ENCODE results near the gene MAML2.

Gene MAML2

DNA sequence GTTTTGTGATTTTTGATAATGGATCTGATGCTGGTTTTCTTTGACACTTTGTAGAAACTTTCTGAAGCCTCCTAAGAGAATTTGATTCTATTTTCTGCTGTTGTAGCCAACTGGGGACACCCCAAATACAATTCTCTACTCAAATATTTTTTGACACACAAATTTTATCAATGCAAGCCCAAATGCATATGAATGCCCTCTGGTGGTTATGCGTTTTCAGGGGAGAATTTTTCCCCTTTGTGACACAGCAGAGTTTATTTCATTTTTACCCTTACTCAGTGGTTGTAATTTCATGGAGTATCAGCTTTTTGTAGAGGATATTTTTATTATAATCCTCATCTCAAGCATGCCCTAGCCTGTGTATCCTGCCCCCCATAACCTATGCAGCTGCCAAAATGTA is 374.4 kb downstream of the MAML2 start:
- in situ Hi-C loops (cut with MboI; ENCODE audit: low pct_unique_long_range_greater_than_20kb, low sequenced_read_pairs, unreplicated experiment) = no loop called here
- TF ChIP-seq CTCF (IDR thresholded peaks at IDR 0.05; ENCODE audit: extremely low read depth, insufficient read depth, missing control alignments) = peak; percentile 21
- DNase-seq (ENCODE audit: low spot score) = no peak

GRCh38 chr11:95964281-95964680 is 378.7 kb downstream of the MAML2 start:
- TF ChIP-seq CTCF (IDR thresholded peaks at IDR 0.05; ENCODE audit: extremely low read depth, insufficient read depth, missing control alignments) = no peak
- in situ Hi-C loops (cut with MboI; ENCODE audit: low pct_unique_long_range_greater_than_20kb, low sequenced_read_pairs, unreplicated experiment) = no loop called here
- DNase-seq (ENCODE audit: low spot score) = no peak

GRCh38 chr11:95961758-95962157 is 381.2 kb downstream of the MAML2 start:
- no peak for TF ChIP-seq CTCF (IDR thresholded peaks at IDR 0.05; ENCODE audit: extremely low read depth, insufficient read depth, missing control alignments)
- in situ Hi-C loops (cut with MboI; ENCODE audit: low pct_unique_long_range_greater_than_20kb, low sequenced_read_pairs, unreplicated experiment) = no loop called here
- no peak for DNase-seq (ENCODE audit: low spot score)

DNA sequence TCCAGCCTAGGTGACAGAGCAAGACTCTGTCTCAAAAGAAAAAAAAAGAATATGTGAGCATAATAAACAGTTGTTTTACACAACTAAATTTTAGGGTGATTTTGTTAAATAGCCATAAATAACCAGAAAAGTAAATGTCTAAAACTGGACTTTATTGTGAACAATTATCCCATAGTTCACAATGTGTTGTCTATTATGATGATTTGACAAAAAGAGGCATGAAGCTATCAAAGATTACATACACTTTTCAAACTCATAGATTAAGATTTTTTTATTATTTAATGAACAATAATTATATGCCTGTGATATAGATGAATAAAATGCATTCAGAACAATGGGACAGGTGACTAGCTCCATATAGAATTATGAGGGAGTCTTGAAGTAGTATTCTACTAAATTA is 392.1 kb downstream of the MAML2 start:
- in situ Hi-C loops (cut with MboI; ENCODE audit: low pct_unique_long_range_greater_than_20kb, low sequenced_read_pairs, unreplicated experiment) = no loop called here
- DNase-seq (ENCODE audit: low spot score) = no peak
- no peak for TF ChIP-seq CTCF (IDR thresholded peaks at IDR 0.05; ENCODE audit: extremely low read depth, insufficient read depth, missing control alignments)

- DNase-seq (ENCODE audit: low spot score) = no peak
- in situ Hi-C loops (cut with MboI; ENCODE audit: low pct_unique_long_range_greater_than_20kb, low sequenced_read_pairs, unreplicated experiment) = no loop called here
- no peak for TF ChIP-seq CTCF (IDR thresholded peaks at IDR 0.05; ENCODE audit: extremely low read depth, insufficient read depth, missing control alignments)
Observed at GRCh38 chr11:95948637-95949036, 394.4 kb downstream of the MAML2 start.

GRCh38 chr11:95944623-95945022 is 398.4 kb downstream of the MAML2 start:
- TF ChIP-seq CTCF (IDR thresholded peaks at IDR 0.05; ENCODE audit: extremely low read depth, insufficient read depth, missing control alignments) = no peak
- DNase-seq (ENCODE audit: low spot score) = no peak

DNA sequence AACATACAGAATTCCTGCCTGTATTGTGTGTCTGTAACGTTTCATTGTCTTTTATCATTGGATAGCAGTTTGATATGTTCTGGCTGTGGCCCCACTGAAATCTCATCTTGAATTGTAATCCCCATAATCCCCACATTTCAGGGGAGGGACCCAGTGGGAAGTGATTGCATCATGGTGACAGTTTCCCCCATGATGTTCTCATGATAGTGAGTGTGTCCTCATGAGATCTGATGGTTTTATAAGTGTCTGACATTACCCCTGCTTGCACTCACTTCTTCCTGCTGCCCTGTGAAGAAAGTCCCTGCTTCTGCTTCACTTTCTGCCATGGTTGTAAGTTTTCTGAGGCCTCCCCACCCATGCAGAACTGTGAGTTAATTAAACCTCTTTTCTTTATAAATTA is 399.4 kb downstream of the MAML2 start:
- in situ Hi-C loops (cut with MboI; ENCODE audit: low pct_unique_long_range_greater_than_20kb, low sequenced_read_pairs, unreplicated experiment) = no loop called here

More at GRCh38 chr11:95944623-95945022, 398.4 kb downstream of the MAML2 start:
- in situ Hi-C loops (cut with MboI; ENCODE audit: low pct_unique_long_range_greater_than_20kb, low sequenced_read_pairs, unreplicated experiment) = no loop called here

More for the DNA sequence above, 399.4 kb downstream of the MAML2 start:
- no peak for TF ChIP-seq CTCF (IDR thresholded peaks at IDR 0.05; ENCODE audit: extremely low read depth, insufficient read depth, missing control alignments)
- no peak for DNase-seq (ENCODE audit: low spot score)

Data from GM13977 (cell line).